HG02938 (cell line): Measurements from ENCODE around the gene ADAM8.
"Not testable (repeated sequence)": the region's sequence is repeated elsewhere in the genome, so short reads cannot be mapped to it uniquely, and the experiment has no call there.

ENCODE experiments used
- ATAC-seq: cut with Tn5 transposase; IDR thresholded peaks from one replicate; pipeline ENCODE4 v1.9.1; 2021; ENCODE audit warnings: mild to moderate bottlenecking, moderate library complexity; ENCODE audit not compliant: unreplicated experiment

ADAM8 gene

DNA sequence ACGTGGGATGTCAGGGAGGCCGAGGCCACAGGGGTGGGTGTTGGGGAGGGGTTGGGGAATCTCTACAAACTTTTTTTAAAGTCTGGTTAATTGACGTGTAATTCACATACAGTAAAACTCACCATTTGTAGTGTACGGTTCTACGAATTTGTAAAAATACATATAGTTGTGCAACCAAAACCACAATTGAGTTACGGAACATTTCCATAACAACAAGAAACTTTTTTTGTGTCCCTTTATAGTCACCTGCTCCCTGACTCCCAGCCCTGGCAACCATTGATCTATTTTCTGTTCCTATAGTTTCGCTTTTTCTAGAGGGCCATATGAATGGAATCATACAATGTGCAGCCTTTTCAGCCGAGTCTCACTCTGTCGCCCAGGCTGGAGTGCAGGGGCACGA lies 41.9 kb downstream of the ADAM8 start:
- ATAC-seq = not testable (repeated sequence)

- ATAC-seq = no peak
Observed at GRCh38 chr10:133231946-133232574, 44.6 kb downstream of the ADAM8 start.

- no peak for ATAC-seq
Observed at GRCh38 chr10:133231244-133231945, 45.3 kb downstream of the ADAM8 start.

- ATAC-seq = no peak
Observed at GRCh38 chr10:133230387-133231195, 46.1 kb downstream of the ADAM8 start.

DNA sequence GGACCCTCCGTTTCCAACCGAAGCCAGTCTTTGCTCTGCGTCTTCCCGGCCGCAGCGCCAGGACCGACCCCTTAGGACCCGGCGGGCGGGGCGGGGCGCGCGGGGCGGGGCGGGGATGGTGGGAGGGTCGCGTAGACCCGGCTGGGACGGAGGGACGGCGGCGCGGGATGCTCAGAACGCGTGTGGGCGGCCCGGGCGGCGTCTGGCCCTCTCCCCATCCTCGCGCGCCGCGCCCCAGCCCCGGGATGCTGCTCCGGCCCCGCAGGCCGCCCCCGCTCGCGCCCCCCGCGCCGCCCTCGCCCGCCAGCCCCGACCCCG lies 46.7 kb downstream of the ADAM8 start, which contains the start of gene UTF1:
UTF1 (plus strand) TSS at position 174 of the 318 bp plus-strand sequence; CDS start at position 246, 72 bp downstream.
- ATAC-seq = no peak

- ATAC-seq = no peak
Observed at GRCh38 chr10:133229265-133230043, 47.2 kb downstream of the ADAM8 start.

- no peak for ATAC-seq
Observed at GRCh38 chr10:133227256-133227655, 49.4 kb downstream of the ADAM8 start.

DNA sequence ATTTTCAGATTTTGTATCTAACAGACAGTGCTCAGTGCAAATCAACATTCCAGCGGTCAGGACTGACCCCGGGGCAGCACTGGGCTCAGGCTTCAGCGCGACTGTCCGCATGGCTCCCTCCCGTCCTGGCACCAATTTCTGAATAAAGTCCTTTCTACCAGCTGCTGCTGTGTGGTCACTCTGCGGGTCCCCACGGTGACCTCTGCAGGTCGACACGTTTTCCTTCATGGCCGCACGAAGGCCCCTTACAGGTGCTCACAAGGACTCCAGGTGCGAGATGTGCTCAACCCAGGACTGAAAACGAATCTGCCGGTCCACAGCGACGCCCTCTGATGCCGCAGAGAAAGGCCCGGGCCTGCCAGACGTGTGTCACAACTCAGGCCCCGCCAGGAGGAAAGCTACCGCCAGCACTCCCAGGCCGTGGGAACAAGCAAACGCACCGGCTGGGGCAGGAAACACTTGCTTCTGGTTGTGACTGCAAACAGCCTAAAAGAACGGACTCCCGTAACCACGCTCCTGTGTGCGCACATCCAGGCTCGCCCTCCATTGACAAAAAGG lies 50.3 kb downstream of the ADAM8 start:
- no peak for ATAC-seq

- ATAC-seq = no peak
Observed at GRCh38 chr10:133225707-133226191, 50.9 kb downstream of the ADAM8 start.

DNA sequence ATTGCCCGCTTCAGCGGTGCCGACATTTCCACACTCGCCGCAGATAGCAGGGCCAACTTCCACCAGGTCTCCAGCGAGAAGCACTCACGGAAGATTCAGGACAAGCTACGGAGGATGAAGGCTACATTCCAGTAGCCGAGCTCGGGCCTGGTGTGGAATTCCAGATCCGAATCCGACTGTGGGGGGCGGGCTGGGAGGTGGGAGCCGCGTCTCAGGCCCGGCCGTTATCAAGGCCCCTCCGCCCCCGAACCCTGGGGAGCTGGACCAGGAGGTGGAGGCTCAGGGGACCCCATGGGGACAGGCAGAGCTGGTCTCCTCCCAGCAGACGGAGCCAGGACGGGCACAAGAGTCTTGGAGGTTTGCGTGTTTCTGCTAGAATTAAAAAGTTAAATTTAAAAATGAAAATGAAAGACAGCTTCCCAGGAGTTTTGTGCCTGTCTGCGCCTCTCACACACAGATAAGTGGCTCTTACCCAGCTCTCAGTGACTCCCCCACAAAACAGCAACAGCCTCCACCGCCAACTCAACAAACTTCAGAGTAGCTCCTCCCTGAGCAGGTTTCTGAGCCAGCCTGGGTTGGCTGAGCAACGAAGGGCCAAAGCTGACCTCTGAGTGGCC lies 51.8 kb downstream of the ADAM8 start:
- ATAC-seq = no peak

GRCh38 chr10:133224076-133224475 lies 52.6 kb downstream of the ADAM8 start:
- ATAC-seq = no peak

GRCh38 chr10:133221756-133222155 lies 54.9 kb downstream of the ADAM8 start:
- not testable (repeated sequence) for ATAC-seq

GRCh38 chr10:133221331-133221730 lies 55.3 kb downstream of the ADAM8 start:
- ATAC-seq = no peak

- no peak for ATAC-seq
Observed at GRCh38 chr10:133219782-133220181, 56.9 kb downstream of the ADAM8 start.

DNA sequence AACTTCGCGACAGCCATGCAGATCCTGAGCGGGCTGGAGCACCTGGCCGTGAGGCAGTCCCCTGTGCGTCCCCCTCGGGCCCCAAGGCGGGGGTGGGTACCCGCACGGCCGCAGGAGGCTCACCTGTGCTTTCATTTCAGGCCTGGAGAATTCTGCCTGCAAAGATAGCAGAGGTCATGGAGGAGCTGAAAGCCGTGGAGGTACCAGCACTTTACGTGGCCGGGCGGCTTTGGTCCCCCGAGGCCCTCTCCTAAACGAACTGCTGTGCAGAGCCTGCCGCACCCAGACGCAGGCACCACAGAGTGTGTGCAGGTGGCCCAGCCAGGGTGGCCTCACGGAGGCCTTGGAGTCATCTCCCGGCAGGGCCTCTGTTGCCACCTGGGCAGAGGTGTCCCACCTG lies 57.8 kb downstream of the ADAM8 start:
- no peak for ATAC-seq

DNA sequence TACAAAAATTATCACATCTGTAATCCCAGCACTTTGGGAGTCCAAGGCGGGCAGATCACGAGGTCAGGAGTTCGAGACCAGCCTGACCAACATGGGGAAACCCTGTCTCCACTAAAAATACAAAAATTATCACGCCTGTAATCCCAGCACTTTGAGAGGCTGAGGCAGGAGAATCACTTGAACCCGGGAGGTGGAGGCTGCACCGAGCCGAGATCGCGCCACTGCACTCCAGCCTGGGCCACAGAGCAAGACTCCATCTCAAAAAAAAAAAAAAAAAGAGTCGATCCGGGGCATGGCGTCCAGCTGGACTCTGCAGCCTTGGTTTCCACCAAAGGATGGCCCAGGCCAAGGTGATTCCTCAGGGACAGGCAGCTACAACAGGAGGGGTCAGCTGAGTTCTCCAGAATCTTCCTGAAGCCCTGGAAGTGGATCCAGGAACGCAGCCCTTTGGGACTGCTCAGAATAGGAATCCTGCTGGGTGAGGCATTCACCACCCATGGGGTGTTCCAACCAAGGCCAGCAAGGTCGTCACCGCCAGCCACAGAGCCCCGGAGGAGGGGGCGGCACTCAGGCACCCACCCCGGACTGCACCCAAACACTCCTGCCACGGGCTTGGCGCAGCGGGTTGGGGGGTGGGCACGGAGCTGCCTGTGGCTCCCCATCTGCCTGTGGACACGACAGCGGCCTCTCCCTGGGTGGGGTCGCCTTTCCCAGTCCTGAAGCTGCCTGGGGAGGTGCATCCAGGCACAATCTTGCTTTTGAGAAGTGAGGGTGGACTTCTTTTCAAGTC lies 58.7 kb downstream of the ADAM8 start:
- ATAC-seq = no peak

GRCh38 chr10:133216776-133217175 lies 59.9 kb downstream of the ADAM8 start:
- ATAC-seq = no peak

GRCh38 chr10:133215586-133215985 lies 61.1 kb downstream of the ADAM8 start:
- no peak for ATAC-seq
